GM23338 (cell line): ENCODE results near the gene SNRPA. TPM values are rescaled to one million over a fixed set of nuclear protein-coding genes. Genes with fewer than 3 reads are reported as not detected.

Experiments
- ATAC-seq: fragments of 200-7000 bp; cut with Tn5 transposase; 3 replicates; pipeline ENCODE4 v1.9.1; 2020
- DNase-seq: peaks from one replicate; pipeline ENCODE4 v3.0.0-alpha.2; 2015; ENCODE audit warnings: low spot score
- H2AFZ ChIP-seq: fragments of 200-600 bp; sonication (generic); 2 replicates; pipeline ENCODE4 v1.8.0; 2016; ENCODE audit warnings: antibody characterized with exemption, mild to moderate bottlenecking, moderate library complexity
- H3F3A ChIP-seq: fragments of 200-600 bp; sonication (generic); replicated peaks from 2 replicates; pipeline ENCODE4 v1.8.0; 2017; ENCODE audit warnings: antibody characterized with exemption, mixed run types, low read depth
- H3K27ac ChIP-seq: fragments of 200-600 bp; sonication (generic); 2 replicates; pipeline ENCODE4 v1.6.1; 2016; ENCODE audit warnings: low read depth
- H3K27me3 ChIP-seq: fragments of 200-600 bp; sonication (generic); 2 replicates; pipeline ENCODE4 v1.8.0; 2016; ENCODE audit warnings: mild to moderate bottlenecking, mixed run types, moderate library complexity; ENCODE audit not compliant: insufficient read depth
- H3K36me3 ChIP-seq: fragments of 200-600 bp; sonication (generic); 2 replicates; pipeline ENCODE4 v1.8.0; 2016; ENCODE audit warnings: mild to moderate bottlenecking; ENCODE audit not compliant: insufficient read depth
- H3K4me1 ChIP-seq: fragments of 200-600 bp; sonication (generic); 2 replicates; pipeline ENCODE4 v1.8.0; 2016; ENCODE audit warnings: mild to moderate bottlenecking, moderate library complexity; ENCODE audit not compliant: insufficient read depth
- H3K4me2 ChIP-seq: fragments of 200-600 bp; sonication (generic); 2 replicates; pipeline ENCODE4 v1.7.1; 2017; ENCODE audit warnings: mixed run types
- H3K4me3 ChIP-seq: fragments of 200-600 bp; sonication (generic); 2 replicates; pipeline ENCODE4 v1.6.1; 2016; ENCODE audit warnings: mixed run types
- H3K79me2 ChIP-seq: fragments of 200-600 bp; sonication (generic); replicated peaks from 2 replicates; pipeline ENCODE4 v1.8.0; 2017; ENCODE audit warnings: mild to moderate bottlenecking; ENCODE audit not compliant: insufficient read depth
- H3K9me2 ChIP-seq: fragments of 200-600 bp; sonication (generic); 2 replicates; pipeline ENCODE4 v1.8.0; 2017; ENCODE audit not compliant: insufficient read depth
- H4K20me1 ChIP-seq: fragments of 200-600 bp; sonication (generic); replicated peaks from 2 replicates; pipeline ENCODE4 v1.8.0; 2017; ENCODE audit warnings: mild to moderate bottlenecking; ENCODE audit not compliant: insufficient read depth
- H3K27ac Mint-ChIP-seq: 2 replicates; pipeline ENCODE4 v1.8.0; 2020; ENCODE audit warnings: inconsistent platforms, mild to moderate bottlenecking, moderate library complexity, mixed read lengths
- H3K27me3 Mint-ChIP-seq: 3 replicates; pipeline ENCODE4 v1.8.0; 2022; ENCODE audit warnings: low read depth, mild to moderate bottlenecking, moderate library complexity, mixed read lengths, inconsistent platforms; ENCODE audit not compliant: insufficient read depth, poor library complexity
- H3K36me3 Mint-ChIP-seq: 3 replicates; pipeline ENCODE4 v1.8.0; 2021; ENCODE audit warnings: low read depth, mild to moderate bottlenecking, inconsistent platforms, moderate library complexity, mixed read lengths
- H3K4me1 Mint-ChIP-seq: 3 replicates; pipeline ENCODE4 v1.8.0; 2020; ENCODE audit warnings: mild to moderate bottlenecking, inconsistent platforms, mixed read lengths
- H3K4me3 Mint-ChIP-seq: 3 replicates; pipeline ENCODE4 v1.8.0; 2021; ENCODE audit warnings: moderate library complexity, mild to moderate bottlenecking, inconsistent platforms, mixed read lengths
- H3K9me3 Mint-ChIP-seq: 3 replicates; pipeline ENCODE4 v1.8.0; 2020; ENCODE audit warnings: moderate library complexity, mild to moderate bottlenecking, inconsistent platforms, mixed read lengths
- CREB1 ChIP-seq: fragments of 250-450 bp; sonication (Bioruptor Pico); IDR thresholded peaks from 2 replicates; pipeline ENCODE4 v1.5.0; 2020; ENCODE audit warnings: low read depth, mild to moderate bottlenecking, moderate library complexity
- CTCF ChIP-seq, 2 experiments: fragments of 200-600 bp in 1 of 2; sonication (generic) in 1 of 2; conservative IDR thresholded peaks; 2 replicates each; pipeline versions ENCODE4 v1.5.1 to v1.6.1; 2016 to 2017; ENCODE audit warnings: antibody characterized with exemption in 2 of 2, low read depth in 2 of 2, mild to moderate bottlenecking in 2 of 2, moderate library complexity in 1 of 2
- ETS1 ChIP-seq: IDR thresholded peaks from 2 replicates; pipeline ENCODE4 v1.6.1; 2016; ENCODE audit warnings: antibody characterized with exemption
- EZH2 ChIP-seq: fragments of 200-600 bp; sonication (generic); IDR thresholded peaks from one replicate; pipeline ENCODE4 v1.8.0; 2017; ENCODE audit warnings: antibody characterized with exemption, mild to moderate bottlenecking, low read depth; ENCODE audit not compliant: unreplicated experiment
- EZH2phosphoT487 ChIP-seq: fragments of 200-600 bp; sonication (generic); IDR thresholded peaks from one replicate; pipeline ENCODE4 v1.8.1; 2018; ENCODE audit warnings: antibody characterized with exemption; ENCODE audit not compliant: unreplicated experiment
- JUNB ChIP-seq: IDR thresholded peaks from one replicate; pipeline ENCODE4 v1.6.1; 2016; ENCODE audit warnings: antibody characterized with exemption; ENCODE audit not compliant: unreplicated experiment
- NANOG ChIP-seq: IDR thresholded peaks from 2 replicates; pipeline ENCODE4 v1.6.1; 2016; ENCODE audit warnings: antibody characterized with exemption, borderline replicate concordance
- POLR2AphosphoS5 ChIP-seq: IDR thresholded peaks from 2 replicates; pipeline ENCODE4 v1.6.1; 2016; ENCODE audit warnings: antibody characterized with exemption, low read depth
- STAT1 ChIP-seq: IDR thresholded peaks from one replicate; pipeline ENCODE4 v1.6.1; 2016; ENCODE audit warnings: antibody characterized with exemption; ENCODE audit not compliant: unreplicated experiment
- ZNF331 ChIP-seq: fragments of 250-450 bp; sonication (Bioruptor Pico); IDR thresholded peaks from 2 replicates; pipeline ENCODE4 v1.5.0; 2020; ENCODE audit warnings: low read depth, mild to moderate bottlenecking, moderate library complexity
- ZNF462 ChIP-seq: fragments of 250-450 bp; sonication (Bioruptor Pico); IDR thresholded peaks from 2 replicates; pipeline ENCODE4 v1.5.0; 2020; ENCODE audit warnings: mild to moderate bottlenecking, moderate library complexity
- polyA plus RNA-seq: library from polyadenylated mRNA; unstranded; fragments of >200 nt; fragmentation: Nextera tagmentation; extraction: Ambion mirVana; gene quantifications from 2 replicates; pipeline ENCODE4 v1.2.1, GENCODE V29; 2016
- total RNA-seq: library from RNA; depleted of rRNA; stranded (reverse); fragments of >200 nt; shearing (Covaris generic); gene quantifications from 2 replicates; pipeline ENCODE4 v1.2.3, GENCODE V29; 2014

The SNRPA gene
- total and polyA plus RNA-seq, 2 experiments from 2014 or later = 295 to 326 TPM

- ATAC-seq = peak; percentile 81
- Histone ChIP-seq H3F3A (peaks cover 5% of the 10 kb centered on the region; the same call in 1 of the 2 replicates), H3K27me3 (no peaks in the 10 kb centered on the region), H3K4me3 (peak overlapping the region; percentile 54), H3K9me2 (no peaks in the 10 kb centered on the region), H3K79me2 (peaks cover 5% of the 10 kb centered on the region), H3K4me2 (peak overlapping the region; percentile 76), H3K27ac (peak overlapping the region; percentile 90), H3K4me1 (peaks cover 11% of the 10 kb centered on the region), H4K20me1 (no peaks in the 10 kb centered on the region), H2AFZ (no peak overlapping the region), H3K36me3 (no peaks in the 10 kb centered on the region)
- H3K4me1 Mint-ChIP-seq = peaks cover 23% of the 10 kb centered on the region
- peaks cover 14% of the 10 kb centered on the region for H3K27me3 Mint-ChIP-seq
- TF ChIP-seq NANOG (no peak), POLR2AphosphoS5 (no peak), ETS1 (0 out of 2 replicates have a peak, but pooled peaks have one; percentile 24), CREB1 (CRISPR knock-in tag) (no peak), CTCF (conservative IDR thresholded peaks at IDR 0.05; ENCODE audit: low read depth in 2 of 2) (no peak), ZNF331 (CRISPR knock-in tag) (no peak)
- no peaks in the 10 kb centered on the region; the same call in 1 of the 3 replicates for H3K9me3 Mint-ChIP-seq
- peaks cover 12% of the 10 kb centered on the region for H3K36me3 Mint-ChIP-seq
- DNase-seq = peak; percentile 99
- peak overlapping the region; percentile 100 for H3K27ac Mint-ChIP-seq
- H3K4me3 Mint-ChIP-seq = peak overlapping the region; percentile 79
Observed at GRCh38 chr19:40778706-40779284, 27.8 kb downstream of the SNRPA start.

- no peak overlapping the region for H3K27ac ChIP-seq
- Mint-ChIP-seq H3K4me3 (no peak overlapping the region; the same call in 2 of the 3 replicates), H3K36me3 (peaks cover 12% of the 10 kb centered on the region), H3K27me3 (peaks cover 13% of the 10 kb centered on the region), H3K27ac (no peak overlapping the region), H3K9me3 (no peaks in the 10 kb centered on the region; the same call in 1 of the 3 replicates), H3K4me1 (peaks cover 21% of the 10 kb centered on the region)
- no peaks in the 10 kb centered on the region for H3K27me3 ChIP-seq
- H3K4me3 ChIP-seq = no peak overlapping the region
- DNase-seq = no peak
- no peak for ATAC-seq
- H3K4me2 ChIP-seq = no peak overlapping the region
- H3K79me2 ChIP-seq = peaks cover 5% of the 10 kb centered on the region
- H3K36me3 ChIP-seq = no peaks in the 10 kb centered on the region
- no peaks in the 10 kb centered on the region for H3K9me2 ChIP-seq
- no peak overlapping the region for H2AFZ ChIP-seq
- H3K4me1 ChIP-seq = peaks cover 11% of the 10 kb centered on the region
- H4K20me1 ChIP-seq = no peaks in the 10 kb centered on the region
- peaks cover 5% of the 10 kb centered on the region; the same call in 1 of the 2 replicates for H3F3A ChIP-seq
- TF ChIP-seq POLR2AphosphoS5 (no peak), JUNB (no peak), STAT1 (no peak), EZH2 (no peak), ZNF462 (CRISPR knock-in tag) (no peak), EZH2phosphoT487 (no peak)
Observed at GRCh38 chr19:40780582-40780981, 29.6 kb downstream of the SNRPA start.
